Neuronal stem cell (in vitro differentiated cells): Measurements from ENCODE around the gene CCL20.

Experiments used
- DNase-seq: peaks from one replicate; pipeline ENCODE4 v3.0.0-alpha.2; 2013; ENCODE audit warnings: low spot score
- H2AFZ ChIP-seq: one replicate; pipeline ENCODE4 v1.6.1; 2013; ENCODE audit warnings: mild to moderate bottlenecking, low read length, inconsistent platforms
- H2AK5ac ChIP-seq: 2 replicates; pipeline ENCODE4 v1.6.1; 2013; ENCODE audit warnings: low read depth, mild to moderate bottlenecking, inconsistent platforms, low read length, moderate library complexity, mixed read lengths
- H2BK120ac ChIP-seq: 2 replicates; pipeline ENCODE4 v1.6.1; 2013; ENCODE audit warnings: low read depth, mild to moderate bottlenecking, inconsistent platforms, low read length, moderate library complexity, mixed read lengths
- H2BK12ac ChIP-seq: one replicate; pipeline ENCODE4 v1.6.1; 2013; ENCODE audit warnings: low read length, inconsistent platforms
- H2BK15ac ChIP-seq: 2 replicates; pipeline ENCODE4 v1.6.1; 2013; ENCODE audit warnings: mild to moderate bottlenecking, low read length, inconsistent platforms, mixed read lengths
- H2BK5ac ChIP-seq: one replicate; pipeline ENCODE4 v1.6.1; 2013; ENCODE audit warnings: inconsistent platforms, mild to moderate bottlenecking, low read length, moderate library complexity
- H3K14ac ChIP-seq: one replicate; pipeline ENCODE4 v1.6.1; 2013; ENCODE audit warnings: low read length, inconsistent platforms
- H3K18ac ChIP-seq: 2 replicates; pipeline ENCODE4 v1.6.1; 2013; ENCODE audit warnings: low read length, inconsistent platforms
- H3K23ac ChIP-seq: 2 replicates; pipeline ENCODE4 v1.6.1; 2013; ENCODE audit warnings: low read depth, mild to moderate bottlenecking, mixed read lengths, low read length, inconsistent platforms; ENCODE audit not compliant: poor library complexity
- H3K27ac ChIP-seq: replicated peaks from 3 replicates; pipeline ENCODE4 v1.5.1; 2013; ENCODE audit warnings: low read length, inconsistent platforms
- H3K27me3 ChIP-seq, 3 experiments: 2 replicates each; pipeline ENCODE4 v1.6.1; 2013; ENCODE audit warnings: low read length in 3 of 3, mild to moderate bottlenecking in 2 of 3, inconsistent platforms in 1 of 3, low read depth in 1 of 3, mixed read lengths in 1 of 3, moderate library complexity in 1 of 3; ENCODE audit not compliant: control insufficient read depth in 3 of 3, insufficient read depth in 3 of 3
- H3K36me3 ChIP-seq, 2 donors: replicated peaks in 1 of 2; 2 replicates each; pipeline ENCODE4 v1.6.1; 2013; ENCODE audit warnings: low read length in 2 of 2; ENCODE audit not compliant: control insufficient read depth in 2 of 2, insufficient read depth in 2 of 2
- H3K4ac ChIP-seq: 2 replicates; pipeline ENCODE4 v1.6.1; 2013; ENCODE audit warnings: inconsistent platforms, mild to moderate bottlenecking, low read length, moderate library complexity
- H3K4me1 ChIP-seq, 2 donors: 1 replicate in 1 of 2; 2 replicates in 1 of 2; pipeline ENCODE4 v1.6.1; 2013; ENCODE audit warnings: low read length in 2 of 2, low read depth in 1 of 2; ENCODE audit not compliant: control insufficient read depth in 2 of 2, insufficient read depth in 1 of 2
- H3K4me2 ChIP-seq: one replicate; pipeline ENCODE4 v1.6.1; 2013; ENCODE audit warnings: mild to moderate bottlenecking, low read length, inconsistent platforms; ENCODE audit not compliant: insufficient read depth, poor library complexity, severe bottlenecking
- H3K4me3 ChIP-seq, 2 donors: 2 replicates each; pipeline ENCODE4 v1.5.1; 2013; ENCODE audit warnings: low read length in 2 of 2, mild to moderate bottlenecking in 2 of 2, inconsistent platforms in 1 of 2, moderate library complexity in 1 of 2
- H3K79me1 ChIP-seq: one replicate; pipeline ENCODE4 v1.6.1; 2013; ENCODE audit warnings: low read depth, mild to moderate bottlenecking, inconsistent platforms, low read length, moderate library complexity
- H3K9ac ChIP-seq: one replicate; pipeline ENCODE4 v1.6.1; 2013; ENCODE audit warnings: mild to moderate bottlenecking, low read depth, low read length, inconsistent platforms; ENCODE audit not compliant: poor library complexity
- H3K9me3 ChIP-seq, 2 donors: replicated peaks in 1 of 2; 2 replicates each; pipeline versions ENCODE3 to v1.6.1; 2013; ENCODE audit warnings: low read length in 2 of 2, mild to moderate bottlenecking in 2 of 2, inconsistent platforms in 1 of 2, low read depth in 1 of 2, mixed read lengths in 1 of 2, moderate library complexity in 1 of 2; ENCODE audit not compliant: control insufficient read depth in 2 of 2, insufficient read depth in 1 of 2
- H4K8ac ChIP-seq: one replicate; pipeline ENCODE4 v1.6.1; 2013; ENCODE audit warnings: low read depth, mild to moderate bottlenecking, inconsistent platforms, low read length, moderate library complexity
- H4K91ac ChIP-seq: one replicate; pipeline ENCODE4 v1.6.1; 2013; ENCODE audit warnings: low read length, low read depth, mild to moderate bottlenecking, inconsistent platforms; ENCODE audit not compliant: poor library complexity
- WGBS, 2 donors: extraction: QIAGEN DNeasy Blood & Tissue Kit; methylation state at CpG; one replicate each; pipeline ENCODE4 v1.1.7; 2013; ENCODE audit warnings: missing lambda C conversion rate in 2 of 2, mixed read lengths in 1 of 2; ENCODE audit not compliant: insufficient read length in 2 of 2, insufficient replicate concordance in 1 of 2; ENCODE audit errors: extremely low coverage in 2 of 2; 5-methylcytosine and 5-hydroxymethylcytosine counted together

The CCL20 gene

GRCh38 chr2:227860221-227860641 lies 46.6 kb downstream of the CCL20 start:
- Histone ChIP-seq H3K14ac (no peak overlapping the region), H4K91ac (no peak overlapping the region), H3K4me1 (peaks cover 0 to 7% of the 10 kb centered on the region in 2 donors), H3K4ac (no peak overlapping the region), H2BK12ac (no peak overlapping the region), H3K9me3 (no peaks in the 10 kb centered on the region), H4K8ac (no peak overlapping the region), H2AK5ac (no peak overlapping the region), H3K79me1 (no peaks in the 10 kb centered on the region), H3K27ac (no peak overlapping the region), H3K4me2 (no peak overlapping the region), H3K18ac (peak overlapping the region; percentile 7), H3K27me3 (no peaks in the 10 kb centered on the region), H3K4me3 (no peak overlapping the region), H2BK15ac (no peak overlapping the region), H2BK5ac (no peak overlapping the region), H2AFZ (no peak overlapping the region), H3K9ac (no peak overlapping the region), H3K36me3 (no peaks in the 10 kb centered on the region), H2BK120ac (no peak overlapping the region), H3K23ac (no peak overlapping the region)
- no peak for DNase-seq
- WGBS, 2 donors = no CpG with 5 or more reads among the region's 6 CpGs

- WGBS, 2 donors = no CpG with 5 or more reads among the region's 2 CpGs
- H3K4me1 ChIP-seq = peaks cover 0 to 7% of the 10 kb centered on the region in 2 donors
Measured at GRCh38 chr2:227861011-227861410, 47.4 kb downstream of the CCL20 start.

GRCh38 chr2:227862227-227862740 lies 48.6 kb downstream of the CCL20 start:
- no peak overlapping the region for H4K8ac ChIP-seq
- no CpG with 5 or more reads among the region's 8 CpGs for WGBS, 2 donors
- H2BK120ac ChIP-seq = no peak overlapping the region
- no peak overlapping the region for H3K18ac ChIP-seq
- no peak overlapping the region for H3K14ac ChIP-seq
- H3K4me1 ChIP-seq = peaks cover 0 to 7% of the 10 kb centered on the region in 2 donors
- H3K27ac ChIP-seq = no peak overlapping the region
- no peaks in the 10 kb centered on the region for H3K36me3 ChIP-seq
- no peak overlapping the region for H2AFZ ChIP-seq
- H3K4me2 ChIP-seq = no peak overlapping the region
- H3K79me1 ChIP-seq = no peaks in the 10 kb centered on the region
- no peak overlapping the region for H4K91ac ChIP-seq
- no peak overlapping the region for H3K4me3 ChIP-seq
- no peak overlapping the region for H2BK15ac ChIP-seq
- no peak for DNase-seq
- no peak overlapping the region for H3K23ac ChIP-seq
- no peak overlapping the region for H2BK12ac ChIP-seq
- H3K9ac ChIP-seq = no peak overlapping the region
- no peaks in the 10 kb centered on the region for H3K27me3 ChIP-seq
- H3K4ac ChIP-seq = no peak overlapping the region
- H2AK5ac ChIP-seq = no peak overlapping the region
- H3K9me3 ChIP-seq = no peaks in the 10 kb centered on the region
- no peak overlapping the region for H2BK5ac ChIP-seq

More at GRCh38 chr2:227861011-227861410, 47.4 kb downstream of the CCL20 start:
- H3K9me3 ChIP-seq = no peaks in the 10 kb centered on the region
- no peak overlapping the region for H3K4ac ChIP-seq
- H3K23ac ChIP-seq = no peak overlapping the region
- H2AFZ ChIP-seq = no peak overlapping the region
- no peak overlapping the region for H3K14ac ChIP-seq
- no peak overlapping the region for H2AK5ac ChIP-seq
- H3K79me1 ChIP-seq = no peaks in the 10 kb centered on the region
- no peak overlapping the region for H2BK15ac ChIP-seq
- H3K18ac ChIP-seq = no peak overlapping the region
- H3K36me3 ChIP-seq = no peaks in the 10 kb centered on the region
- H4K91ac ChIP-seq = no peak overlapping the region
- H3K27me3 ChIP-seq = no peaks in the 10 kb centered on the region
- H3K4me3 ChIP-seq = no peak overlapping the region
- no peak overlapping the region for H2BK120ac ChIP-seq
- H2BK5ac ChIP-seq = no peak overlapping the region
- no peak for DNase-seq
- no peak overlapping the region for H3K27ac ChIP-seq
- no peak overlapping the region for H3K9ac ChIP-seq
- no peak overlapping the region for H3K4me2 ChIP-seq
- H2BK12ac ChIP-seq = no peak overlapping the region
- H4K8ac ChIP-seq = no peak overlapping the region

GRCh38 chr2:227862741-227863588 lies 49.3 kb downstream of the CCL20 start:
- no peak overlapping the region for H2AFZ ChIP-seq

More at GRCh38 chr2:227862741-227863588, 49.3 kb downstream of the CCL20 start:
- Histone ChIP-seq H4K91ac (no peak overlapping the region), H2BK5ac (no peak overlapping the region), H2BK120ac (no peak overlapping the region), H3K4ac (no peak overlapping the region), H3K27ac (no peak overlapping the region), H3K79me1 (no peaks in the 10 kb centered on the region), H3K9ac (no peak overlapping the region), H2AK5ac (no peak overlapping the region), H3K4me1 (peaks cover 0 to 7% of the 10 kb centered on the region in 2 donors), H2BK15ac (no peak overlapping the region), H3K23ac (no peak overlapping the region), H3K9me3 (no peaks in the 10 kb centered on the region), H3K14ac (no peak overlapping the region), H3K4me2 (no peak overlapping the region), H3K4me3 (no peak overlapping the region), H2BK12ac (no peak overlapping the region), H3K27me3 (no peaks in the 10 kb centered on the region), H3K36me3 (no peaks in the 10 kb centered on the region), H3K18ac (no peak overlapping the region), H4K8ac (no peak overlapping the region)
- WGBS, 2 donors = no CpG with 5 or more reads among the region's 7 CpGs
- no peak for DNase-seq
